ENCODE results near the gene HNRNPA2B1.
"Not testable (repeated sequence)": the region's sequence is repeated elsewhere in the genome, so short reads cannot be mapped to it uniquely, and the experiment has no call there.

The HNRNPA2B1 gene

GRCh38 chr7:26147646-26148306 is 52.8 kb downstream of the HNRNPA2B1 start:
- in situ Hi-C loops (cut with HindIII; ENCODE audit: low sequenced_read_pairs) = not testable (repeated sequence)

- in situ Hi-C loops (cut with HindIII; ENCODE audit: low sequenced_read_pairs) = no loop called here
Observed at GRCh38 chr7:26147030-26147429, 53.5 kb downstream of the HNRNPA2B1 start.

- in situ Hi-C loops (cut with HindIII; ENCODE audit: low sequenced_read_pairs) = no loop called here
Observed at GRCh38 chr7:26145238-26145637, 55.3 kb downstream of the HNRNPA2B1 start.

GRCh38 chr7:26144184-26145080 is 56.1 kb downstream of the HNRNPA2B1 start:
- in situ Hi-C loops (cut with HindIII; ENCODE audit: low sequenced_read_pairs) = no loop called here

- in situ Hi-C loops (cut with HindIII; ENCODE audit: low sequenced_read_pairs) = no loop called here
Observed at GRCh38 chr7:26143298-26144048, 57.1 kb downstream of the HNRNPA2B1 start.

- in situ Hi-C loops (cut with HindIII; ENCODE audit: low sequenced_read_pairs) = no loop called here
Observed at GRCh38 chr7:26141077-26141476, 59.5 kb downstream of the HNRNPA2B1 start.

GRCh38 chr7:26140380-26140779 is 60.2 kb downstream of the HNRNPA2B1 start:
- in situ Hi-C loops (cut with HindIII; ENCODE audit: low sequenced_read_pairs) = no loop called here
